ENCODE measurements around the gene FREM1. TPM values are rescaled to one million over a fixed set of nuclear protein-coding genes. Genes with fewer than 3 reads are reported as not detected.

The FREM1 gene
- polyA plus RNA-seq, 2 donors, result 0.13 to 0.18 TPM

GRCh38 chr9:14831074-14831473 is 79.2 kb downstream of the FREM1 start:
- Histone ChIP-seq H3K36me3 (ENCODE audit: control insufficient read depth in 2 of 2, insufficient read depth in 2 of 2, low read length in 1 of 2) (no peaks in the 10 kb centered on the region), H3K4me3 (ENCODE audit: low read depth in 1 of 2, low read length in 2 of 2) (no peak overlapping the region), H3K9me3 (ENCODE audit: control insufficient read depth in 2 of 2, insufficient read depth in 1 of 2, low read depth in 1 of 2, low read length in 1 of 2) (no peaks in the 10 kb centered on the region), H3K27ac (ENCODE audit: low read depth in 2 of 2, low read length in 1 of 2) (no peak overlapping the region), H3K27me3 (ENCODE audit: control insufficient read depth in 1 of 2, insufficient read depth in 2 of 2, low read length in 2 of 2) (no peaks in the 10 kb centered on the region), H3K4me1 (ENCODE audit: control insufficient read depth in 2 of 2, insufficient read depth in 2 of 2, low read length in 1 of 2) (peaks cover 0 to 3% of the 10 kb centered on the region in 2 donors)
- 85 to 90% methylated on average over 6 of the region's 6 CpGs for WGBS, 2 donors

GRCh38 chr9:14830057-14830456 is 80.2 kb downstream of the FREM1 start:
- no peaks in the 10 kb centered on the region for H3K27me3 ChIP-seq (ENCODE audit: control insufficient read depth in 1 of 2, insufficient read depth in 2 of 2, low read length in 2 of 2)
- H3K4me3 ChIP-seq (ENCODE audit: low read depth in 1 of 2, low read length in 2 of 2), result no peak overlapping the region
- no peak overlapping the region for H3K27ac ChIP-seq (ENCODE audit: low read depth in 2 of 2, low read length in 1 of 2)
- WGBS, 2 donors, result 57 to 79% methylated on average over 1 of the region's 1 CpG
- no peaks in the 10 kb centered on the region for H3K36me3 ChIP-seq (ENCODE audit: control insufficient read depth in 2 of 2, insufficient read depth in 2 of 2, low read length in 1 of 2)
- H3K9me3 ChIP-seq (ENCODE audit: control insufficient read depth in 2 of 2, insufficient read depth in 1 of 2, low read depth in 1 of 2, low read length in 1 of 2), result no peaks in the 10 kb centered on the region
- peaks cover 0 to 3% of the 10 kb centered on the region in 2 donors for H3K4me1 ChIP-seq (ENCODE audit: control insufficient read depth in 2 of 2, insufficient read depth in 2 of 2, low read length in 1 of 2)

- peaks cover 0 to 3% of the 10 kb centered on the region in 2 donors for H3K4me1 ChIP-seq (ENCODE audit: control insufficient read depth in 2 of 2, insufficient read depth in 2 of 2, low read length in 1 of 2)
- H3K4me3 ChIP-seq (ENCODE audit: low read depth in 1 of 2, low read length in 2 of 2), result no peak overlapping the region
- H3K9me3 ChIP-seq (ENCODE audit: control insufficient read depth in 2 of 2, insufficient read depth in 1 of 2, low read depth in 1 of 2, low read length in 1 of 2), result no peaks in the 10 kb centered on the region
- H3K36me3 ChIP-seq (ENCODE audit: control insufficient read depth in 2 of 2, insufficient read depth in 2 of 2, low read length in 1 of 2), result no peaks in the 10 kb centered on the region
- no peak overlapping the region for H3K27ac ChIP-seq (ENCODE audit: low read depth in 2 of 2, low read length in 1 of 2)
- no peaks in the 10 kb centered on the region for H3K27me3 ChIP-seq (ENCODE audit: control insufficient read depth in 1 of 2, insufficient read depth in 2 of 2, low read length in 2 of 2)
Measured at GRCh38 chr9:14829204-14829603, 81.0 kb downstream of the FREM1 start.

- no peaks in the 10 kb centered on the region for H3K9me3 ChIP-seq (ENCODE audit: control insufficient read depth in 2 of 2, insufficient read depth in 1 of 2, low read depth in 1 of 2, low read length in 1 of 2)
- peaks cover 0 to 3% of the 10 kb centered on the region in 2 donors for H3K4me1 ChIP-seq (ENCODE audit: control insufficient read depth in 2 of 2, insufficient read depth in 2 of 2, low read length in 1 of 2)
- 80 to 85% methylated on average over 3 of the region's 3 CpGs for WGBS, 2 donors
- no peak overlapping the region for H3K27ac ChIP-seq (ENCODE audit: low read depth in 2 of 2, low read length in 1 of 2)
- H3K36me3 ChIP-seq (ENCODE audit: control insufficient read depth in 2 of 2, insufficient read depth in 2 of 2, low read length in 1 of 2), result no peaks in the 10 kb centered on the region
- H3K4me3 ChIP-seq (ENCODE audit: low read depth in 1 of 2, low read length in 2 of 2), result no peak overlapping the region
- H3K27me3 ChIP-seq (ENCODE audit: control insufficient read depth in 1 of 2, insufficient read depth in 2 of 2, low read length in 2 of 2), result no peaks in the 10 kb centered on the region
Measured at GRCh38 chr9:14827805-14828204, 82.4 kb downstream of the FREM1 start.

- no peaks in the 10 kb centered on the region for H3K9me3 ChIP-seq (ENCODE audit: control insufficient read depth in 2 of 2, insufficient read depth in 1 of 2, low read depth in 1 of 2, low read length in 1 of 2)
- no peak overlapping the region for H3K4me3 ChIP-seq (ENCODE audit: low read depth in 1 of 2, low read length in 2 of 2)
- H3K27me3 ChIP-seq (ENCODE audit: control insufficient read depth in 1 of 2, insufficient read depth in 2 of 2, low read length in 2 of 2), result no peaks in the 10 kb centered on the region
- H3K36me3 ChIP-seq (ENCODE audit: control insufficient read depth in 2 of 2, insufficient read depth in 2 of 2, low read length in 1 of 2), result no peaks in the 10 kb centered on the region
- no peak overlapping the region for H3K27ac ChIP-seq (ENCODE audit: low read depth in 2 of 2, low read length in 1 of 2)
- 85 to 90% methylated on average over 1 of the region's 1 CpG for WGBS, 2 donors
- peaks cover 0 to 3% of the 10 kb centered on the region in 2 donors for H3K4me1 ChIP-seq (ENCODE audit: control insufficient read depth in 2 of 2, insufficient read depth in 2 of 2, low read length in 1 of 2)
Measured at GRCh38 chr9:14824481-14824880, 85.7 kb downstream of the FREM1 start.

GRCh38 chr9:14823800-14824199 is 86.4 kb downstream of the FREM1 start:
- Histone ChIP-seq H3K4me3 (ENCODE audit: low read depth in 1 of 2, low read length in 2 of 2) (no peak overlapping the region), H3K9me3 (ENCODE audit: control insufficient read depth in 2 of 2, insufficient read depth in 1 of 2, low read depth in 1 of 2, low read length in 1 of 2) (no peaks in the 10 kb centered on the region), H3K27me3 (ENCODE audit: control insufficient read depth in 1 of 2, insufficient read depth in 2 of 2, low read length in 2 of 2) (no peaks in the 10 kb centered on the region), H3K27ac (ENCODE audit: low read depth in 2 of 2, low read length in 1 of 2) (no peak overlapping the region), H3K4me1 (ENCODE audit: control insufficient read depth in 2 of 2, insufficient read depth in 2 of 2, low read length in 1 of 2) (peaks cover 0 to 3% of the 10 kb centered on the region in 2 donors), H3K36me3 (ENCODE audit: control insufficient read depth in 2 of 2, insufficient read depth in 2 of 2, low read length in 1 of 2) (no peaks in the 10 kb centered on the region)
- 75 to 85% methylated on average over 2 of the region's 2 CpGs for WGBS, 2 donors

- Histone ChIP-seq H3K4me1 (ENCODE audit: control insufficient read depth in 2 of 2, insufficient read depth in 2 of 2, low read length in 1 of 2) (no peaks in the 10 kb centered on the region), H3K9me3 (ENCODE audit: control insufficient read depth in 2 of 2, insufficient read depth in 1 of 2, low read depth in 1 of 2, low read length in 1 of 2) (no peaks in the 10 kb centered on the region), H3K4me3 (ENCODE audit: low read depth in 1 of 2, low read length in 2 of 2) (no peak overlapping the region), H3K27ac (ENCODE audit: low read depth in 2 of 2, low read length in 1 of 2) (no peak overlapping the region), H3K36me3 (ENCODE audit: control insufficient read depth in 2 of 2, insufficient read depth in 2 of 2, low read length in 1 of 2) (no peaks in the 10 kb centered on the region), H3K27me3 (ENCODE audit: control insufficient read depth in 1 of 2, insufficient read depth in 2 of 2, low read length in 2 of 2) (no peaks in the 10 kb centered on the region)
- 43 to 65% methylated on average over 1 of the region's 1 CpG for WGBS, 2 donors
Measured at GRCh38 chr9:14822666-14823065, 87.6 kb downstream of the FREM1 start.

- no peak overlapping the region for H3K4me3 ChIP-seq (ENCODE audit: low read depth in 1 of 2, low read length in 2 of 2)
- H3K27me3 ChIP-seq (ENCODE audit: control insufficient read depth in 1 of 2, insufficient read depth in 2 of 2, low read length in 2 of 2), result no peaks in the 10 kb centered on the region
- no peaks in the 10 kb centered on the region for H3K36me3 ChIP-seq (ENCODE audit: control insufficient read depth in 2 of 2, insufficient read depth in 2 of 2, low read length in 1 of 2)
- H3K4me1 ChIP-seq (ENCODE audit: control insufficient read depth in 2 of 2, insufficient read depth in 2 of 2, low read length in 1 of 2), result no peaks in the 10 kb centered on the region
- H3K9me3 ChIP-seq (ENCODE audit: control insufficient read depth in 2 of 2, insufficient read depth in 1 of 2, low read depth in 1 of 2, low read length in 1 of 2), result no peaks in the 10 kb centered on the region
- WGBS, 2 donors, result 76 to 79% methylated on average over 4 of the region's 4 CpGs
- H3K27ac ChIP-seq (ENCODE audit: low read depth in 2 of 2, low read length in 1 of 2), result no peak overlapping the region
Measured at GRCh38 chr9:14819183-14819582, 91.0 kb downstream of the FREM1 start.

- Histone ChIP-seq H3K27ac (ENCODE audit: low read depth in 2 of 2, low read length in 1 of 2) (no peak overlapping the region), H3K27me3 (ENCODE audit: control insufficient read depth in 1 of 2, insufficient read depth in 2 of 2, low read length in 2 of 2) (no peaks in the 10 kb centered on the region), H3K9me3 (ENCODE audit: control insufficient read depth in 2 of 2, insufficient read depth in 1 of 2, low read depth in 1 of 2, low read length in 1 of 2) (no peaks in the 10 kb centered on the region), H3K4me3 (ENCODE audit: low read depth in 1 of 2, low read length in 2 of 2) (no peak overlapping the region), H3K4me1 (ENCODE audit: control insufficient read depth in 2 of 2, insufficient read depth in 2 of 2, low read length in 1 of 2) (no peaks in the 10 kb centered on the region), H3K36me3 (ENCODE audit: control insufficient read depth in 2 of 2, insufficient read depth in 2 of 2, low read length in 1 of 2) (no peaks in the 10 kb centered on the region)
Measured at GRCh38 chr9:14814249-14814628, 96.0 kb downstream of the FREM1 start.

- H3K27me3 ChIP-seq (ENCODE audit: control insufficient read depth in 1 of 2, insufficient read depth in 2 of 2, low read length in 2 of 2), result no peaks in the 10 kb centered on the region
- H3K4me3 ChIP-seq (ENCODE audit: low read depth in 1 of 2, low read length in 2 of 2), result no peak overlapping the region
- H3K4me1 ChIP-seq (ENCODE audit: control insufficient read depth in 2 of 2, insufficient read depth in 2 of 2, low read length in 1 of 2), result no peaks in the 10 kb centered on the region
- H3K9me3 ChIP-seq (ENCODE audit: control insufficient read depth in 2 of 2, insufficient read depth in 1 of 2, low read depth in 1 of 2, low read length in 1 of 2), result no peaks in the 10 kb centered on the region
- H3K27ac ChIP-seq (ENCODE audit: low read depth in 2 of 2, low read length in 1 of 2), result no peak overlapping the region
- 70 to 77% methylated on average over 12 of the region's 12 CpGs for WGBS, 2 donors
- H3K36me3 ChIP-seq (ENCODE audit: control insufficient read depth in 2 of 2, insufficient read depth in 2 of 2, low read length in 1 of 2), result no peaks in the 10 kb centered on the region
Measured at GRCh38 chr9:14813336-14814248, 96.6 kb downstream of the FREM1 start.
